A549 (cell line): ENCODE measurements around the gene TRIO. TPM values are rescaled to one million over a fixed set of nuclear protein-coding genes. Genes with fewer than 3 reads are reported as not detected.

Experiments used
- ATAC-seq, 2 experiments: fragments of 200-7000 bp in 1 of 2; fragments of >200 bp in 1 of 2; cut with Nextera tagmentation in 1 of 2; cut with Tn5 transposase in 1 of 2; 3 replicates each; pipeline versions ENCODE4 v1.8.0 to v1.9.1; 2018 to 2020; ENCODE audit warnings: mild to moderate bottlenecking in 1 of 2, moderate library complexity in 1 of 2
- CTCF ChIA-PET: fragments of 300-600 bp; sonication (Branson Sonifier 250); formaldehyde crosslinking; extraction: SDS; loops from one replicate; lab custom pipeline; 2021; ENCODE audit warnings: antibody characterized with exemption, inconsistent platforms; lab: Yijun Ruan, JAX
- POLR2A ChIA-PET: fragments of 350-600 bp; formaldehyde crosslinking; extraction: SDS; loops from one replicate; lab custom pipeline; 2021; ENCODE audit warnings: antibody characterized with exemption, inconsistent platforms; lab: Yijun Ruan, JAX
- DNase-seq, 2 experiments: peaks; one replicate each; pipeline versions ENCODE4 v3.0.0 to v3.0.0-alpha.2; 2011 to 2016; ENCODE audit warnings: low read depth in 1 of 2, low spot score in 1 of 2
- FAIRE-seq: peaks from 2 replicates; lab custom pipeline; 2011; peaks lifted over from hg19 to GRCh38; lab: Jason Lieb, UNC
- H3K27ac ChIP-seq, 2 experiments: fragments of >200 bp; sonication (Bioruptor Twin); formaldehyde crosslinking; 3 replicates each; pipeline ENCODE4 v1.5.1; 2016 to 2017
- H3K4me1 ChIP-seq: fragments of >200 bp; sonication (Bioruptor Twin); formaldehyde crosslinking; 3 replicates; pipeline ENCODE4 v1.6.1; 2016
- H3K4me2 ChIP-seq: fragments of >200 bp; sonication (Bioruptor Twin); formaldehyde crosslinking; 3 replicates; pipeline ENCODE4 v1.6.1; 2016
- H3K4me3 ChIP-seq: fragments of >200 bp; sonication (Bioruptor Twin); formaldehyde crosslinking; 3 replicates; pipeline ENCODE4 v1.5.1; 2016
- H3K9me3 ChIP-seq: fragments of >200 bp; sonication (Bioruptor Twin); formaldehyde crosslinking; 3 replicates; pipeline ENCODE4 v1.6.1; 2016
- BHLHE40 ChIP-seq: IDR thresholded peaks from 2 replicates; pipeline ENCODE4 v1.6.1; 2012; ENCODE audit warnings: low read depth, low read length, inconsistent platforms
- CBX2 ChIP-seq: fragments of 200-600 bp; sonication (generic); IDR thresholded peaks from 2 replicates; pipeline ENCODE4 v1.6.1; 2016; ENCODE audit warnings: low read depth, mild to moderate bottlenecking, borderline replicate concordance
- CBX8 ChIP-seq: fragments of 200-600 bp; sonication (generic); IDR thresholded peaks from 2 replicates; pipeline ENCODE4 v1.6.1; 2016
- CHD4 ChIP-seq: fragments of 200-600 bp; sonication (generic); IDR thresholded peaks from 2 replicates; pipeline ENCODE4 v1.6.1; 2016; ENCODE audit warnings: antibody characterized with exemption, mild to moderate bottlenecking, borderline replicate concordance
- HOXB13 ChIP-seq: fragments of 250-450 bp; sonication (Bioruptor Pico); IDR thresholded peaks from 2 replicates; pipeline ENCODE4 v1.5.0; 2020; ENCODE audit warnings: low read depth, mild to moderate bottlenecking, moderate library complexity
- JUNB ChIP-seq: fragments of >200 bp; sonication (Bioruptor Twin); formaldehyde crosslinking; IDR thresholded peaks from 2 replicates; pipeline ENCODE4 v1.6.1; 2016
- KDM1A ChIP-seq: fragments of 200-600 bp; sonication (generic); IDR thresholded peaks from 2 replicates; pipeline ENCODE4 v1.6.1; 2016; ENCODE audit warnings: low read depth, mild to moderate bottlenecking
- MYC ChIP-seq: IDR thresholded peaks from 2 replicates; pipeline ENCODE4 v1.6.1; 2012; ENCODE audit warnings: mild to moderate bottlenecking, inconsistent platforms, low read length, improper control_type of control experiment, borderline replicate concordance
- PHF8 ChIP-seq: fragments of 200-600 bp; sonication (generic); IDR thresholded peaks from 2 replicates; pipeline ENCODE4 v1.6.1; 2016; ENCODE audit warnings: low read depth, mild to moderate bottlenecking, antibody characterized with exemption, moderate library complexity, borderline replicate concordance
- RAD21 ChIP-seq, 2 experiments: fragments of >200 bp in 1 of 2; sonication (Bioruptor Twin) in 1 of 2; formaldehyde crosslinking in 1 of 2; IDR thresholded peaks in 1 of 2; conservative IDR thresholded peaks in 1 of 2; 2 replicates in 1 of 2; 3 replicates in 1 of 2; pipeline ENCODE4 v1.6.1; 2012 to 2018; ENCODE audit warnings: inconsistent platforms in 1 of 2
- SMC3 ChIP-seq: fragments of >200 bp; sonication (Bioruptor Twin); formaldehyde crosslinking; IDR thresholded peaks from 3 replicates; pipeline ENCODE4 v1.6.1; 2018; ENCODE audit warnings: inconsistent platforms
- SREBF2 ChIP-seq: fragments of 450-650 bp; IDR thresholded peaks from 2 replicates; pipeline ENCODE4 v1.6.1; 2014; ENCODE audit warnings: mild to moderate bottlenecking, moderate library complexity
- ZC3H11A ChIP-seq: fragments of 450-650 bp; IDR thresholded peaks from 2 replicates; pipeline ENCODE4 v1.6.1; 2014; ENCODE audit warnings: antibody characterized with exemption, mild to moderate bottlenecking
- WGBS: methylation state at CpG from one replicate; pipeline ENCODE4 v1.1.6; 2017; ENCODE audit errors: missing lambda C conversion rate; 5-methylcytosine and 5-hydroxymethylcytosine counted together
- polyA plus RNA-seq, 4 experiments: library from polyadenylated mRNA; depleted of rRNA in 3 of 4; stranded (reverse); fragments of >200 nt; fragmentation: RNase III in 1 of 4; extraction: RNeasy Plus Mini Kit Qiagen cat#74134 plus additional on column Dnase treatment in 1 of 4; gene quantifications; 2 replicates in 3 of 4; 3 replicates in 1 of 4; pipeline ENCODE4 v1.2.3, GENCODE V29; 2011 to 2017
- TF ChIP-seq, protein P1 (sequence below): fragments of 250-450 bp; sonication (Bioruptor Pico); IDR thresholded peaks from 2 replicates; pipeline ENCODE4 v1.5.0; 2020; ENCODE audit warnings: low read depth, mild to moderate bottlenecking, moderate library complexity
- TF ChIP-seq, protein P2 (sequence below): IDR thresholded peaks from 2 replicates; pipeline ENCODE4 v1.6.1; 2012
- TF ChIP-seq, protein P3 (sequence below): fragments of >200 bp; sonication (Bioruptor Twin); formaldehyde crosslinking; IDR thresholded peaks from 2 replicates; pipeline ENCODE4 v1.6.1; 2016
- TF ChIP-seq, protein P4 (sequence below): fragments of 250-450 bp; sonication (Bioruptor Pico); IDR thresholded peaks from 2 replicates; pipeline ENCODE4 v1.5.0; 2021; ENCODE audit warnings: mild to moderate bottlenecking, moderate library complexity, borderline replicate concordance
- TF ChIP-seq, protein P5 (sequence below): fragments of >200 bp; sonication (Bioruptor Twin); formaldehyde crosslinking; IDR thresholded peaks from 3 replicates; pipeline ENCODE4 v1.6.1; 2016
- TF ChIP-seq, protein P6 (sequence below): IDR thresholded peaks from 2 replicates; pipeline ENCODE4 v1.6.1; 2012; ENCODE audit warnings: low read depth, borderline replicate concordance
- TF ChIP-seq, protein P7 (sequence below): fragments of >200 bp; sonication (Bioruptor Twin); formaldehyde crosslinking; IDR thresholded peaks from 3 replicates; pipeline ENCODE4 v1.5.1; 2016
- TF ChIP-seq, protein P8 (sequence below): fragments of 200-600 bp; sonication (generic); IDR thresholded peaks from 2 replicates; pipeline ENCODE4 v1.6.1; 2016; ENCODE audit warnings: antibody characterized with exemption, mild to moderate bottlenecking, moderate library complexity

TRIO gene
- polyA plus RNA-seq, 2 of the 4 experiments (the other 2 are of a cell fraction) = 47.5 to 79.0 TPM

DNA sequence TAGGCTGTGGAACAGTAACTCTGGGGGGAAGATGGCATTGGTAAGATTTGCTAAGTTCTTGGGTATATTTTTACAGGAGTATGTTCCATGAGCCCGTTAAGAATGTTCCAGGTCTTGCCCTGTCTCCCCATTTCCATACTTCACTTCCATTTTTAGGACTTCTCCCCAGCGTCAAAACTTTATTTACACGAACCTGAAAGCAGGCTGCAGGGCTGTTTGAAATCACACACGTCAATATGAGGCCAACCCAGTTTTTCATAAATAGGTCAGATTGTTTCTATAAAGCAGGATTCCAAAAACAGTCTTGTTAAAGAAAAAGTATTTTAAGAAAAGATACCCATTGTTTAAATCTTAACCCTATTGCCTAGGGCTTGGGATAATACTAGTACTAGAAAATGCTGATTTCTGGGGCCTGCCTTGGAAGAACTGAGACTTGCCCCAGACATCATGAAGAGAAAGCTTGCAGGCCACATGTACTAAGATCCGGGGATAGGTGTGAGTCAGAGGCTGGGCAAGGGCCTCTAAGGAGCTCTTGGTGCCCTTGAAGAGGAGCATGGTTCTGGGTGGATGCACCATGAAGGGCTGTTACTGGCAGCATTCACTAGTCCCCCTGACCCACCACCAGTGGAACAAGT is 24.2 kb downstream of the TRIO start:
- ATAC-seq (peak; percentile 49 to 50; a peak in 3 of 6 replicates), FAIRE-seq (no peak), DNase-seq (peak in 1 of 2 experiments; percentile 51)
- ChIA-PET CTCF (interaction anchor here (1.3 to 1.6 kb wide), 2 partner anchors 10 to 14 kb away, joined by 3 to 8 read pairs; no protein-coding TSS in a partner anchor), POLR2A (interaction anchor here (1.0 kb wide), 1 partner anchor 18 kb away, joined by 4 read pairs; no protein-coding TSS in a partner anchor)
- Histone ChIP-seq H3K4me2 (peak overlapping the region; percentile 70), H3K9me3 (peaks cover 12% of the 10 kb centered on the region), H3K27ac (peak overlapping the region; percentile 61 to 83; a peak in 5 of 6 replicates), H3K4me1 (peaks cover 80% of the 10 kb centered on the region), H3K4me3 (no peak overlapping the region)
- WGBS = 61% methylated on average over 5 of the region's 5 CpGs
- TF ChIP-seq, protein P1, sequence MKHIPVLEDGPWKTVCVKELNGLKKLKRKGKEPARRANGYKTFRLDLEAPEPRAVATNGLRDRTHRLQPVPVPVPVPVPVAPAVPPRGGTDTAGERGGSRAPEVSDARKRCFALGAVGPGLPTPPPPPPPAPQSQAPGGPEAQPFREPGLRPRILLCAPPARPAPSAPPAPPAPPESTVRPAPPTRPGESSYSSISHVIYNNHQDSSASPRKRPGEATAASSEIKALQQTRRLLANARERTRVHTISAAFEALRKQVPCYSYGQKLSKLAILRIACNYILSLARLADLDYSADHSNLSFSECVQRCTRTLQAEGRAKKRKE (CRISPR knock-in tag) = no peak
- TF ChIP-seq, protein P2, sequence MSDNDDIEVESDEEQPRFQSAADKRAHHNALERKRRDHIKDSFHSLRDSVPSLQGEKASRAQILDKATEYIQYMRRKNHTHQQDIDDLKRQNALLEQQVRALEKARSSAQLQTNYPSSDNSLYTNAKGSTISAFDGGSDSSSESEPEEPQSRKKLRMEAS = peak; percentile 54

DNA sequence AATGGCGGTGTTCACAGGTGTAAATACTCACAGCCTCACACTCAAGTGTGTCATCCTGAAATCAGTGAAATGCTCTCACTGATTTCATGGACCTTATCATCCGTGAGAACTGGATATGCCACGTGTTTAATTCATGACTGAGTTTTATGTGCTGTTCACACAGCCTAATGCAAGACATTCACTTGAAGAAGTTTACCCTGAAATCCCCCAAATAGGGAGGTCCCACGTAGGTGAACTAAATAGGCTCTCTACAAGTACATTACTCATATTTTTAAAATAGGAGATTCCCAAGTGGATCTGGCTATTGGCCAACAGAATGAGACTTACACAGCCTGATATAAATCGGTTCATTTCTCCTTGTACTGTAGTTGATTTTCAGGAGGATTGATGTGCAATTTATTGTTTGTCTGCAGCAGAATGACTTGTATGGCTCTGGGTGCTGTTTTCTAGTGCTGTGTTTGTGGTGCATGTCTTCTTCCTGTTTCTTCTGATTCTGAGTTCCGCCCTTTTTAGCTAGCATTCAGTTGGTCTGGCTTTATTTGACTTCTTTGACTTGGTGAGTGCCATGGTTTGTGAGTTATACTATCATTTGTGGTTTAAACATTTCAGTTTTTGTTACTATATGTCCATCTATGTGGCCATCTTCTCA is 25.1 kb downstream of the TRIO start:
- Histone ChIP-seq H3K4me3 (no peak overlapping the region), H3K4me1 (peaks cover 88% of the 10 kb centered on the region), H3K9me3 (peaks cover 11% of the 10 kb centered on the region), H3K27ac (peak overlapping the region in 1 of 2 experiments; percentile 83; a peak in 4 of 6 replicates), H3K4me2 (peak overlapping the region; percentile 70)
- ATAC-seq (no peak), DNase-seq (no peak), FAIRE-seq (no peak)
- TF ChIP-seq, protein P3, sequence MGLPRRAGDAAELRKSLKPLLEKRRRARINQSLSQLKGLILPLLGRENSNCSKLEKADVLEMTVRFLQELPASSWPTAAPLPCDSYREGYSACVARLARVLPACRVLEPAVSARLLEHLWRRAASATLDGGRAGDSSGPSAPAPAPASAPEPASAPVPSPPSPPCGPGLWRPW = no peak
- TF ChIP-seq SREBF2 = no peak
- TF ChIP-seq HOXB13 (CRISPR knock-in tag) = no peak
- no peak for TF ChIP-seq CHD4
- TF ChIP-seq, protein P4, sequence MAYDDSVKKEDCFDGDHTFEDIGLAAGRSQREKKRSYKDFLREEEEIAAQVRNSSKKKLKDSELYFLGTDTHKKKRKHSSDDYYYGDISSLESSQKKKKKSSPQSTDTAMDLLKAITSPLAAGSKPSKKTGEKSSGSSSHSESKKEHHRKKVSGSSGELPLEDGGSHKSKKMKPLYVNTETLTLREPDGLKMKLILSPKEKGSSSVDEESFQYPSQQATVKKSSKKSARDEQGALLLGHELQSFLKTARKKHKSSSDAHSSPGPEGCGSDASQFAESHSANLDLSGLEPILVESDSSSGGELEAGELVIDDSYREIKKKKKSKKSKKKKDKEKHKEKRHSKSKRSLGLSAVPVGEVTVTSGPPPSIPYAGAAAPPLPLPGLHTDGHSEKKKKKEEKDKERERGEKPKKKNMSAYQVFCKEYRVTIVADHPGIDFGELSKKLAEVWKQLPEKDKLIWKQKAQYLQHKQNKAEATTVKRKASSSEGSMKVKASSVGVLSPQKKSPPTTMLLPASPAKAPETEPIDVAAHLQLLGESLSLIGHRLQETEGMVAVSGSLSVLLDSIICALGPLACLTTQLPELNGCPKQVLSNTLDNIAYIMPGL (CRISPR knock-in tag) = no peak
- no peak for TF ChIP-seq JUNB
- TF ChIP-seq PHF8 = no peak
- TF ChIP-seq, protein P5, sequence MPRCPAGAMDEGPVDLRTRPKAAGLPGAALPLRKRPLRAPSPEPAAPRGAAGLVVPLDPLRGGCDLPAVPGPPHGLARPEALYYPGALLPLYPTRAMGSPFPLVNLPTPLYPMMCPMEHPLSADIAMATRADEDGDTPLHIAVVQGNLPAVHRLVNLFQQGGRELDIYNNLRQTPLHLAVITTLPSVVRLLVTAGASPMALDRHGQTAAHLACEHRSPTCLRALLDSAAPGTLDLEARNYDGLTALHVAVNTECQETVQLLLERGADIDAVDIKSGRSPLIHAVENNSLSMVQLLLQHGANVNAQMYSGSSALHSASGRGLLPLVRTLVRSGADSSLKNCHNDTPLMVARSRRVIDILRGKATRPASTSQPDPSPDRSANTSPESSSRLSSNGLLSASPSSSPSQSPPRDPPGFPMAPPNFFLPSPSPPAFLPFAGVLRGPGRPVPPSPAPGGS = no peak
- TF ChIP-seq, protein P6, sequence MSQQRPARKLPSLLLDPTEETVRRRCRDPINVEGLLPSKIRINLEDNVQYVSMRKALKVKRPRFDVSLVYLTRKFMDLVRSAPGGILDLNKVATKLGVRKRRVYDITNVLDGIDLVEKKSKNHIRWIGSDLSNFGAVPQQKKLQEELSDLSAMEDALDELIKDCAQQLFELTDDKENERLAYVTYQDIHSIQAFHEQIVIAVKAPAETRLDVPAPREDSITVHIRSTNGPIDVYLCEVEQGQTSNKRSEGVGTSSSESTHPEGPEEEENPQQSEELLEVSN = no peak
- no peak for TF ChIP-seq KDM1A
- no peak for TF ChIP-seq SMC3
- TF ChIP-seq, protein P7, sequence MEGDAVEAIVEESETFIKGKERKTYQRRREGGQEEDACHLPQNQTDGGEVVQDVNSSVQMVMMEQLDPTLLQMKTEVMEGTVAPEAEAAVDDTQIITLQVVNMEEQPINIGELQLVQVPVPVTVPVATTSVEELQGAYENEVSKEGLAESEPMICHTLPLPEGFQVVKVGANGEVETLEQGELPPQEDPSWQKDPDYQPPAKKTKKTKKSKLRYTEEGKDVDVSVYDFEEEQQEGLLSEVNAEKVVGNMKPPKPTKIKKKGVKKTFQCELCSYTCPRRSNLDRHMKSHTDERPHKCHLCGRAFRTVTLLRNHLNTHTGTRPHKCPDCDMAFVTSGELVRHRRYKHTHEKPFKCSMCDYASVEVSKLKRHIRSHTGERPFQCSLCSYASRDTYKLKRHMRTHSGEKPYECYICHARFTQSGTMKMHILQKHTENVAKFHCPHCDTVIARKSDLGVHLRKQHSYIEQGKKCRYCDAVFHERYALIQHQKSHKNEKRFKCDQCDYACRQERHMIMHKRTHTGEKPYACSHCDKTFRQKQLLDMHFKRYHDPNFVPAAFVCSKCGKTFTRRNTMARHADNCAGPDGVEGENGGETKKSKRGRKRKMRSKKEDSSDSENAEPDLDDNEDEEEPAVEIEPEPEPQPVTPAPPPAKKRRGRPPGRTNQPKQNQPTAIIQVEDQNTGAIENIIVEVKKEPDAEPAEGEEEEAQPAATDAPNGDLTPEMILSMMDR = no peak
- TF ChIP-seq CBX2 = no peak
- no peak for TF ChIP-seq MYC
- no peak for TF ChIP-seq ZC3H11A
- TF ChIP-seq, protein P8, sequence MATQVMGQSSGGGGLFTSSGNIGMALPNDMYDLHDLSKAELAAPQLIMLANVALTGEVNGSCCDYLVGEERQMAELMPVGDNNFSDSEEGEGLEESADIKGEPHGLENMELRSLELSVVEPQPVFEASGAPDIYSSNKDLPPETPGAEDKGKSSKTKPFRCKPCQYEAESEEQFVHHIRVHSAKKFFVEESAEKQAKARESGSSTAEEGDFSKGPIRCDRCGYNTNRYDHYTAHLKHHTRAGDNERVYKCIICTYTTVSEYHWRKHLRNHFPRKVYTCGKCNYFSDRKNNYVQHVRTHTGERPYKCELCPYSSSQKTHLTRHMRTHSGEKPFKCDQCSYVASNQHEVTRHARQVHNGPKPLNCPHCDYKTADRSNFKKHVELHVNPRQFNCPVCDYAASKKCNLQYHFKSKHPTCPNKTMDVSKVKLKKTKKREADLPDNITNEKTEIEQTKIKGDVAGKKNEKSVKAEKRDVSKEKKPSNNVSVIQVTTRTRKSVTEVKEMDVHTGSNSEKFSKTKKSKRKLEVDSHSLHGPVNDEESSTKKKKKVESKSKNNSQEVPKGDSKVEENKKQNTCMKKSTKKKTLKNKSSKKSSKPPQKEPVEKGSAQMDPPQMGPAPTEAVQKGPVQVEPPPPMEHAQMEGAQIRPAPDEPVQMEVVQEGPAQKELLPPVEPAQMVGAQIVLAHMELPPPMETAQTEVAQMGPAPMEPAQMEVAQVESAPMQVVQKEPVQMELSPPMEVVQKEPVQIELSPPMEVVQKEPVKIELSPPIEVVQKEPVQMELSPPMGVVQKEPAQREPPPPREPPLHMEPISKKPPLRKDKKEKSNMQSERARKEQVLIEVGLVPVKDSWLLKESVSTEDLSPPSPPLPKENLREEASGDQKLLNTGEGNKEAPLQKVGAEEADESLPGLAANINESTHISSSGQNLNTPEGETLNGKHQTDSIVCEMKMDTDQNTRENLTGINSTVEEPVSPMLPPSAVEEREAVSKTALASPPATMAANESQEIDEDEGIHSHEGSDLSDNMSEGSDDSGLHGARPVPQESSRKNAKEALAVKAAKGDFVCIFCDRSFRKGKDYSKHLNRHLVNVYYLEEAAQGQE = no peak
- TF ChIP-seq RAD21 (conservative IDR thresholded peaks at IDR 0.05 in 1 of 2, IDR thresholded peaks at IDR 0.05 in 1 of 2) = no peak
- TF ChIP-seq BHLHE40 = no peak
- no peak for TF ChIP-seq CBX8
- CTCF ChIA-PET = interaction anchor here (0.6 to 1.6 kb wide), 3 partner anchors 9 to 23 kb away, joined by 3 to 8 read pairs (median 5); no protein-coding TSS in a partner anchor
- WGBS = 79% methylated on average over 6 of the region's 6 CpGs
- POLR2A ChIA-PET = interaction anchor here (1.0 kb wide), 1 partner anchor 17 kb away, joined by 4 read pairs; no protein-coding TSS in a partner anchor
